Measurements from ENCODE around the gene PTCH2.

The PTCH2 gene

DNA sequence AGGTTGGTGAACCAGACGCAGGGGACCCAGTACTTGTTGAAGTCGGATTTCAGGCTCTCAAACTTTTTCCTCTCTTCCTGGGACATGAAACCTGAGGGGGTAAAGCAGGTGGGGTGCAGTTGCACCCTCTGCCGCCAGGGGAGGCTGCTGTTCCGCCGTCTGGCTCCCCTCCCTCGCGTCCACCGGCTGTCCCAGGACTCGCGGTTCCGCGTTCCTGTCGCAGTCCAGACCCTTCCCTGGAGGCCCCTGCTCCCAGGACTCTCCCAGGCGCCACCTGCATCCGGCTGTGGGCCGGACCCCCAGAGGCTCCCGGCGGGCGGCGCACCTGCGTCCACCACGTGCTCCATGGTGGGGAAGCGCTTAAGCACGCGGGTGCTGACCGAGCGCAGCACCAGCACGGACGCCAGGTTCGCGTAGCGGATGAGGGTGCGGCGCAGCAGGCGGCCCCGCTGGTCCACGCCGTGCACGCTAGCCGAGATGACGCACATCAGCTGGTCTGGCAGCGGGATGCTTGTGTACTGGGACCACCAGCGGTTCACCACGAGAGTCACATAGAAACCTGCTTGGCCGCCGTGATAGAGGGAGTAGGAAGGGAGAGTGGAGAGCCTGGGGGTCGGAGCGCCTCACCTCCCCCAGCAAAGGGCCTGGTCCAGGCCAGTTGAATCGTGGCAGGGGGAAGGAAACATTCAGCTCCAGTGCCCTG, 56.8 kb downstream of the PTCH2 start (continued):
- TF ChIP-seq ZNF426 (tag by site-specific recombination; IDR thresholded peaks at IDR 0.05) (no peak), ZNF423 (tag by site-specific recombination; IDR thresholded peaks at IDR 0.05) (peak; percentile 97), SETDB1 (IDR thresholded peaks at IDR 0.05; ENCODE audit: insufficient read length, low read length) (peak; percentile 13), ZNF571 (tag by site-specific recombination; IDR thresholded peaks at IDR 0.05) (no peak), ZFP37 (tag by site-specific recombination; IDR thresholded peaks at IDR 0.05) (peak; percentile 82), ZFHX2 (tag by site-specific recombination; conservative IDR thresholded peaks at IDR 0.05) (no peak; the same call in 1 of the 2 replicates), ZNF112 (tag by site-specific recombination; IDR thresholded peaks at IDR 0.05) (no peak), ZNF561 (tag by site-specific recombination; IDR thresholded peaks at IDR 0.05; ENCODE audit: borderline replicate concordance) (peak; percentile 80; the same call in 1 of the 2 replicates), SP7 (tag by site-specific recombination; IDR thresholded peaks at IDR 0.05) (peak; percentile 78), ZXDB (tag by site-specific recombination; IDR thresholded peaks at IDR 0.05) (peak; percentile 92), ZNF292 (tag by site-specific recombination; IDR thresholded peaks at IDR 0.05; ENCODE audit: borderline replicate concordance, low read depth) (no peak), ZNF664 (tag by site-specific recombination; IDR thresholded peaks at IDR 0.05) (no peak), ZNF521 (tag by site-specific recombination; IDR thresholded peaks at IDR 0.05) (no peak), ZNF239 (tag by site-specific recombination; IDR thresholded peaks at IDR 0.05) (no peak), ZNF530 (tag by site-specific recombination; IDR thresholded peaks at IDR 0.05; ENCODE audit: low read depth) (no peak), ZNF311 (tag by site-specific recombination; IDR thresholded peaks at IDR 0.05; ENCODE audit: borderline replicate concordance) (no peak), ZNF544 (tag by site-specific recombination; IDR thresholded peaks at IDR 0.05) (no peak)
- TF ChIP-seq, protein P1, sequence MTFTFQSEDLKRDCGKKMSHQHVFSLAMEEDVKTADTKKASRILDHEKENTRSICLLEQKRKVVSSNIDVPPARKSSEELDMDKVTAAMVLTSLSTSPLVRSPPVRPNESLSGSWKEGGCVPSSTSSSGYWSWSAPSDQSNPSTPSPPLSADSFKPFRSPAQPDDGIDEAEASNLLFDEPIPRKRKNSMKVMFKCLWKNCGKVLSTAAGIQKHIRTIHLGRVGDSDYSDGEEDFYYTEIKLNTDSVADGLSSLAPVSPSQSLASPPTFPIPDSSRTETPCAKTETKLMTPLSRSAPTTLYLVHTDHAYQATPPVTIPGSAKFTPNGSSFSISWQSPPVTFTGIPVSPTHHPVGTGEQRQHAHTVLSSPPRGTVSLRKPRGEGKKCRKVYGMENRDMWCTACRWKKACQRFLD (tag by site-specific recombination; IDR thresholded peaks at IDR 0.05), result no peak
- TF ChIP-seq, protein P2, sequence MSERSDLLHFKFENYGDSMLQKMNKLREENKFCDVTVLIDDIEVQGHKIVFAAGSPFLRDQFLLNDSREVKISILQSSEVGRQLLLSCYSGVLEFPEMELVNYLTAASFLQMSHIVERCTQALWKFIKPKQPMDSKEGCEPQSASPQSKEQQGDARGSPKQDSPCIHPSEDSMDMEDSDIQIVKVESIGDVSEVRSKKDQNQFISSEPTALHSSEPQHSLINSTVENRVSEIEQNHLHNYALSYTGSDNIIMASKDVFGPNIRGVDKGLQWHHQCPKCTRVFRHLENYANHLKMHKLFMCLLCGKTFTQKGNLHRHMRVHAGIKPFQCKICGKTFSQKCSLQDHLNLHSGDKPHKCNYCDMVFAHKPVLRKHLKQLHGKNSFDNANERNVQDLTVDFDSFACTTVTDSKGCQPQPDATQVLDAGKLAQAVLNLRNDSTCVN (tag by site-specific recombination; optimal IDR thresholded peaks at IDR 0.05), result peak; percentile 97
- TF ChIP-seq, protein P3, sequence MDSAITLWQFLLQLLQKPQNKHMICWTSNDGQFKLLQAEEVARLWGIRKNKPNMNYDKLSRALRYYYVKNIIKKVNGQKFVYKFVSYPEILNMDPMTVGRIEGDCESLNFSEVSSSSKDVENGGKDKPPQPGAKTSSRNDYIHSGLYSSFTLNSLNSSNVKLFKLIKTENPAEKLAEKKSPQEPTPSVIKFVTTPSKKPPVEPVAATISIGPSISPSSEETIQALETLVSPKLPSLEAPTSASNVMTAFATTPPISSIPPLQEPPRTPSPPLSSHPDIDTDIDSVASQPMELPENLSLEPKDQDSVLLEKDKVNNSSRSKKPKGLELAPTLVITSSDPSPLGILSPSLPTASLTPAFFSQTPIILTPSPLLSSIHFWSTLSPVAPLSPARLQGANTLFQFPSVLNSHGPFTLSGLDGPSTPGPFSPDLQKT (IDR thresholded peaks at IDR 0.05; ENCODE audit: borderline replicate concordance, low read depth, low read length), result no peak
- TF ChIP-seq, protein P4, sequence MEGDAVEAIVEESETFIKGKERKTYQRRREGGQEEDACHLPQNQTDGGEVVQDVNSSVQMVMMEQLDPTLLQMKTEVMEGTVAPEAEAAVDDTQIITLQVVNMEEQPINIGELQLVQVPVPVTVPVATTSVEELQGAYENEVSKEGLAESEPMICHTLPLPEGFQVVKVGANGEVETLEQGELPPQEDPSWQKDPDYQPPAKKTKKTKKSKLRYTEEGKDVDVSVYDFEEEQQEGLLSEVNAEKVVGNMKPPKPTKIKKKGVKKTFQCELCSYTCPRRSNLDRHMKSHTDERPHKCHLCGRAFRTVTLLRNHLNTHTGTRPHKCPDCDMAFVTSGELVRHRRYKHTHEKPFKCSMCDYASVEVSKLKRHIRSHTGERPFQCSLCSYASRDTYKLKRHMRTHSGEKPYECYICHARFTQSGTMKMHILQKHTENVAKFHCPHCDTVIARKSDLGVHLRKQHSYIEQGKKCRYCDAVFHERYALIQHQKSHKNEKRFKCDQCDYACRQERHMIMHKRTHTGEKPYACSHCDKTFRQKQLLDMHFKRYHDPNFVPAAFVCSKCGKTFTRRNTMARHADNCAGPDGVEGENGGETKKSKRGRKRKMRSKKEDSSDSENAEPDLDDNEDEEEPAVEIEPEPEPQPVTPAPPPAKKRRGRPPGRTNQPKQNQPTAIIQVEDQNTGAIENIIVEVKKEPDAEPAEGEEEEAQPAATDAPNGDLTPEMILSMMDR (tag by site-specific recombination; IDR thresholded peaks at IDR 0.05), result peak; percentile 99
- TF ChIP-seq, protein P5, sequence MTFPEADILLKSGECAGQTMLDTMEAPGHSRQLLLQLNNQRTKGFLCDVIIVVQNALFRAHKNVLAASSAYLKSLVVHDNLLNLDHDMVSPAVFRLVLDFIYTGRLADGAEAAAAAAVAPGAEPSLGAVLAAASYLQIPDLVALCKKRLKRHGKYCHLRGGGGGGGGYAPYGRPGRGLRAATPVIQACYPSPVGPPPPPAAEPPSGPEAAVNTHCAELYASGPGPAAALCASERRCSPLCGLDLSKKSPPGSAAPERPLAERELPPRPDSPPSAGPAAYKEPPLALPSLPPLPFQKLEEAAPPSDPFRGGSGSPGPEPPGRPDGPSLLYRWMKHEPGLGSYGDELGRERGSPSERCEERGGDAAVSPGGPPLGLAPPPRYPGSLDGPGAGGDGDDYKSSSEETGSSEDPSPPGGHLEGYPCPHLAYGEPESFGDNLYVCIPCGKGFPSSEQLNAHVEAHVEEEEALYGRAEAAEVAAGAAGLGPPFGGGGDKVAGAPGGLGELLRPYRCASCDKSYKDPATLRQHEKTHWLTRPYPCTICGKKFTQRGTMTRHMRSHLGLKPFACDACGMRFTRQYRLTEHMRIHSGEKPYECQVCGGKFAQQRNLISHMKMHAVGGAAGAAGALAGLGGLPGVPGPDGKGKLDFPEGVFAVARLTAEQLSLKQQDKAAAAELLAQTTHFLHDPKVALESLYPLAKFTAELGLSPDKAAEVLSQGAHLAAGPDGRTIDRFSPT (tag by site-specific recombination; IDR thresholded peaks at IDR 0.05), result peak; percentile 81
- TF ChIP-seq, protein P6, sequence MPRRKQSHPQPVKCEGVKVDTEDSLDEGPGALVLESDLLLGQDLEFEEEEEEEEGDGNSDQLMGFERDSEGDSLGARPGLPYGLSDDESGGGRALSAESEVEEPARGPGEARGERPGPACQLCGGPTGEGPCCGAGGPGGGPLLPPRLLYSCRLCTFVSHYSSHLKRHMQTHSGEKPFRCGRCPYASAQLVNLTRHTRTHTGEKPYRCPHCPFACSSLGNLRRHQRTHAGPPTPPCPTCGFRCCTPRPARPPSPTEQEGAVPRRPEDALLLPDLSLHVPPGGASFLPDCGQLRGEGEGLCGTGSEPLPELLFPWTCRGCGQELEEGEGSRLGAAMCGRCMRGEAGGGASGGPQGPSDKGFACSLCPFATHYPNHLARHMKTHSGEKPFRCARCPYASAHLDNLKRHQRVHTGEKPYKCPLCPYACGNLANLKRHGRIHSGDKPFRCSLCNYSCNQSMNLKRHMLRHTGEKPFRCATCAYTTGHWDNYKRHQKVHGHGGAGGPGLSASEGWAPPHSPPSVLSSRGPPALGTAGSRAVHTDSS (tag by site-specific recombination; IDR thresholded peaks at IDR 0.05), result no peak
- TF ChIP-seq, protein P7, sequence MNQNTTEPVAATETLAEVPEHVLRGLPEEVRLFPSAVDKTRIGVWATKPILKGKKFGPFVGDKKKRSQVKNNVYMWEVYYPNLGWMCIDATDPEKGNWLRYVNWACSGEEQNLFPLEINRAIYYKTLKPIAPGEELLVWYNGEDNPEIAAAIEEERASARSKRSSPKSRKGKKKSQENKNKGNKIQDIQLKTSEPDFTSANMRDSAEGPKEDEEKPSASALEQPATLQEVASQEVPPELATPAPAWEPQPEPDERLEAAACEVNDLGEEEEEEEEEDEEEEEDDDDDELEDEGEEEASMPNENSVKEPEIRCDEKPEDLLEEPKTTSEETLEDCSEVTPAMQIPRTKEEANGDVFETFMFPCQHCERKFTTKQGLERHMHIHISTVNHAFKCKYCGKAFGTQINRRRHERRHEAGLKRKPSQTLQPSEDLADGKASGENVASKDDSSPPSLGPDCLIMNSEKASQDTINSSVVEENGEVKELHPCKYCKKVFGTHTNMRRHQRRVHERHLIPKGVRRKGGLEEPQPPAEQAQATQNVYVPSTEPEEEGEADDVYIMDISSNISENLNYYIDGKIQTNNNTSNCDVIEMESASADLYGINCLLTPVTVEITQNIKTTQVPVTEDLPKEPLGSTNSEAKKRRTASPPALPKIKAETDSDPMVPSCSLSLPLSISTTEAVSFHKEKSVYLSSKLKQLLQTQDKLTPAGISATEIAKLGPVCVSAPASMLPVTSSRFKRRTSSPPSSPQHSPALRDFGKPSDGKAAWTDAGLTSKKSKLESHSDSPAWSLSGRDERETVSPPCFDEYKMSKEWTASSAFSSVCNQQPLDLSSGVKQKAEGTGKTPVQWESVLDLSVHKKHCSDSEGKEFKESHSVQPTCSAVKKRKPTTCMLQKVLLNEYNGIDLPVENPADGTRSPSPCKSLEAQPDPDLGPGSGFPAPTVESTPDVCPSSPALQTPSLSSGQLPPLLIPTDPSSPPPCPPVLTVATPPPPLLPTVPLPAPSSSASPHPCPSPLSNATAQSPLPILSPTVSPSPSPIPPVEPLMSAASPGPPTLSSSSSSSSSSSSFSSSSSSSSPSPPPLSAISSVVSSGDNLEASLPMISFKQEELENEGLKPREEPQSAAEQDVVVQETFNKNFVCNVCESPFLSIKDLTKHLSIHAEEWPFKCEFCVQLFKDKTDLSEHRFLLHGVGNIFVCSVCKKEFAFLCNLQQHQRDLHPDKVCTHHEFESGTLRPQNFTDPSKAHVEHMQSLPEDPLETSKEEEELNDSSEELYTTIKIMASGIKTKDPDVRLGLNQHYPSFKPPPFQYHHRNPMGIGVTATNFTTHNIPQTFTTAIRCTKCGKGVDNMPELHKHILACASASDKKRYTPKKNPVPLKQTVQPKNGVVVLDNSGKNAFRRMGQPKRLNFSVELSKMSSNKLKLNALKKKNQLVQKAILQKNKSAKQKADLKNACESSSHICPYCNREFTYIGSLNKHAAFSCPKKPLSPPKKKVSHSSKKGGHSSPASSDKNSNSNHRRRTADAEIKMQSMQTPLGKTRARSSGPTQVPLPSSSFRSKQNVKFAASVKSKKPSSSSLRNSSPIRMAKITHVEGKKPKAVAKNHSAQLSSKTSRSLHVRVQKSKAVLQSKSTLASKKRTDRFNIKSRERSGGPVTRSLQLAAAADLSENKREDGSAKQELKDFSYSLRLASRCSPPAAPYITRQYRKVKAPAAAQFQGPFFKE (tag by site-specific recombination; IDR thresholded peaks at IDR 0.05; ENCODE audit: borderline replicate concordance), result no peak; the same call in 1 of the 2 replicates

All from HEK293 (cell line).